Stimulated activated CD4-positive, alpha-beta T cell treated with anti-CD3 and anti-CD28 coated beads, Interleukin-15, amount 100 ng/mL, for 1 hour (primary cell): ENCODE results near the gene CENPT.
A peak's percentile ranks its signal among the peaks of the same experiment; 100 is the strongest.

Source experiments
- DNase-seq, 2 donors: peaks; one replicate each; pipeline ENCODE4 v3.0.0-alpha.2; 2020; ENCODE audit warnings: low read depth in 1 of 2, low spot score in 1 of 2

The CENPT gene, protein sequence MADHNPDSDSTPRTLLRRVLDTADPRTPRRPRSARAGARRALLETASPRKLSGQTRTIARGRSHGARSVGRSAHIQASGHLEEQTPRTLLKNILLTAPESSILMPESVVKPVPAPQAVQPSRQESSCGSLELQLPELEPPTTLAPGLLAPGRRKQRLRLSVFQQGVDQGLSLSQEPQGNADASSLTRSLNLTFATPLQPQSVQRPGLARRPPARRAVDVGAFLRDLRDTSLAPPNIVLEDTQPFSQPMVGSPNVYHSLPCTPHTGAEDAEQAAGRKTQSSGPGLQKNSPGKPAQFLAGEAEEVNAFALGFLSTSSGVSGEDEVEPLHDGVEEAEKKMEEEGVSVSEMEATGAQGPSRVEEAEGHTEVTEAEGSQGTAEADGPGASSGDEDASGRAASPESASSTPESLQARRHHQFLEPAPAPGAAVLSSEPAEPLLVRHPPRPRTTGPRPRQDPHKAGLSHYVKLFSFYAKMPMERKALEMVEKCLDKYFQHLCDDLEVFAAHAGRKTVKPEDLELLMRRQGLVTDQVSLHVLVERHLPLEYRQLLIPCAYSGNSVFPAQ

DNA sequence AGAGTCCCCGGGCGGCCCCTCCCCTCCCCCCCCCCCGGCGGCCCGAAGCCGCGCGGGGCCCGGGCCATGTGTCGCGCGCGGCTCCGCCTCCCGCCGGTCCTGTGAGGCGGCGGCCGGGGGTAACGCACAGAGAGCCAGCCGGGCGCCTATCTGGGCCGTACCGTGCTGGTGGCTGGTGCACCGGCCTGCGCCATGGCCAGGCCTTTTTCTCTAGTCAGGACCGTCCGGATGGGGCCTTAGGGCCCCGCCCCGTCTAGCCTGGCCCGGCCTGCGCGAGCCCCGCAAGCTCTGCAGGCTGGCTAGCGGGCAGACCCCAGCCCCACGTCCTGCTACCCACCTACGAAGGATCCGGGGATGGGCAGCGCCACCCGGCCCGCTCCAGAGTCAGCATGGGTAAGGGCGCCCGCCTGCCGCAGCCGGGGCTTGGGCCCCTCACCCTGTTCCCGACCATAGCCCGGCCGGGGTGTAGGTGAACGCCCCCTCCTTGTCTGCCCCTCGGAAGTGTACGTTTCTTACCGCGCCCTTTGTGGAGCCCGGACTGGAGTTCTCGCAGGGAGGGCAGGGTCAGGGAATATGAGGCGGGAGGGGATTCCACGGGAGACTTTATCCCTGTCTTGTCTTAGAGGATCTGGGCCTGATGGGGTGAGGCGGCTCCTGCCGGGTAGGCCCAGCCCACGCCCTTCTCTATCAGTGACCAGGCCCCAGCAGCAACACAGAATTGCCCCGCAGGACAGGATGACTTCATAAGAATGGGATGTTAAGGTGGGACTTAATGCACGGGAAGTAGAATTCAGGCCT is at the start of gene CENPT:
TSS of gene CENPT (minus strand) at position 630 of the 798 bp plus-strand sequence. CDS start 13,834 bp downstream, outside the sequence.
- DNase-seq: no peak

DNA sequence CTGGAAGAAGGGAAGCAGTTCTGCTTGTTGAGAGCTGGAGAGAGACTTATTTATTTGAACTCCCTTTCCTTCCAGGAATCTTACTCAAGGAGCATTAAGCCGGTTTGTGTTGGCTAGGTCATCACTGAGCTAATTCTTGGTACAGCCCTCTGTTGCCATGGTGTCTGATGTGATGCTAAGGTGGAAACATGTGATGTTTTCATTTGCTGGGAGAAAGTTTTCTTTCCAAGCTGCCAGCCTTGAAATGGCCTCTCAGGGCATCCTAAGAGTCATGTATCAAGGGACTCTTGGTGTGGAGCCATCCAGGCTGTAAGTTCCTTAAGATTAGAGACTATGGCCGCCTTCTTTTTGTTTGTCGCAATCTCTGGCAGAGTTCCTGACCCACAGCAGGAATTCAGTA is 49.7 kb upstream of the CENPT start:
- DNase-seq: no peak

DNA sequence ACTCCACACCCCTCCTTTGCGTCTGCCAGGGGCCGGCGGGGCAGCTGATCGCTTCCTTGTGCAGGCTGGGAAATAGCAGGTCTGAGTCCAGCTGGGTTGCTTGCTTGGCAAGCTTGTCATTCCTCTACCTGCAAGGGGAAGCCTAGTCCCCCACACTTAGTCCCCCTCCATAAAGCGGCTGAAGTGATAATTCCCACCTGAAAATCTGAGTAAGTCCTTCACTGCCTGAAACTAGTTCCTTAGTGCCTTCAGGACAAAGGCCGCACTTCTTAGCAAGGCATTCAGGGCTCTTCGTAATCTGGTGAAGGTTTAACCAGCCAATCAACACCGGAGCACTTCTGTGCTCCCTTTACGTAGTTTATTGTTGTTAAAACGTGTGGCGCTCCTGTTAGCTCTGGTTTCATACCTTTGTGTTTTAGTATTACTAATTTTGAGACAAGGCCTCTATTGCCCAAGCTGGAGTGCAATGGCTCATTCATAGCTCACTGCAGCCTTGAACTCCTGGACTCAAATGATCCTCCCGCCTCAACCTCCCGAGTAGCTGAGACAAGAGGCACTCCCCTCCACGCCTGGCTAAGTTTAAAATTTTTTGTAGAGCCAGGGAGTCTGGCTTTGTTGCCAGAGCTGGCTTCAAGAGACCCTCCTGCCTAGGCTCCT is 46.4 kb upstream of the CENPT start:
- DNase-seq: no peak

DNA sequence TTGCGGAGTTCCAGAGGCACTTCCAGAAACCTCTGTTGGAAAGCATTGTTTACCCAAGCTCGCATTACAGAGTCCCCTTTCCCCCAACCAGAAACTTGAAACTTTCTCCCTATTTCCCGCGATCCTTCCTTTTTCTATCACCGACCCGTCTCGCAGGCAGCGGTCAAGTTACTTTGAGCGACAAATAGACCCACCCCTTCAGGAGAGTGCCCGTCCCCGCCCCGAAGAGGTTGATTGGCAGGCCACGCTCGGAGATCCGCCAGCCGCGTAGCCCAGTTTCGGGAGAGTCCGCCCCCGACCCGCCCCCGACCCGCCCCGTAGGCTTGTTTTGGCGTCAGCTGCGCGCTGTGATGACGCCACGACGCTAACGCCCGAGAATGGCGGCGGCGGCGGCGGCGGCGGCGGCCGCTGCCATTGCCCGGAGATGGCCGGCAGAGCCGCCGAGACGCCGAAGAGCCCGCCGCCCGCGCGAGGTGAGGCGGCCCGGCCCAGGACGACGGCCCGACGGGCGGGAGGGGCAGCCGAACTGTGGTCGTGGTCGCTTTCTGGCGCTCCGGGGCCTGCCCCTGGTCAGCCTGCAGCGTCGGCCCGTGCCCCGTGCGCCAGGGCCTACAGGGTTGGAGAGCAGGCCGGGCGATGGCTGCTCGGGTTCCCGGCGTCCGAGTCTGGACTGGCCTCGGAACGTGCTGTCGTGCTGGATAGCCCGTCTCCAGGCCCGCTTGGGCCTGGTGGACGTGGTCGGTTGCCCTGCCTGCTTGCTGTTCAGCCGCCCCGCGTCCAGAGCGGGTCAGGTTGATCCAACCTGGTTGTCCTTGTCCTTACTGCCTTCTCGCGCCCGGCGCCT is 45.6 kb upstream of the CENPT start, which contains the start of gene PSKH1:
TSS of gene PSKH1 (plus strand) at position 356 of the 844 bp plus-strand sequence. CDS start 15,496 bp downstream, outside the sequence.
- DNase-seq: peak; percentile 82 to 90

DNA sequence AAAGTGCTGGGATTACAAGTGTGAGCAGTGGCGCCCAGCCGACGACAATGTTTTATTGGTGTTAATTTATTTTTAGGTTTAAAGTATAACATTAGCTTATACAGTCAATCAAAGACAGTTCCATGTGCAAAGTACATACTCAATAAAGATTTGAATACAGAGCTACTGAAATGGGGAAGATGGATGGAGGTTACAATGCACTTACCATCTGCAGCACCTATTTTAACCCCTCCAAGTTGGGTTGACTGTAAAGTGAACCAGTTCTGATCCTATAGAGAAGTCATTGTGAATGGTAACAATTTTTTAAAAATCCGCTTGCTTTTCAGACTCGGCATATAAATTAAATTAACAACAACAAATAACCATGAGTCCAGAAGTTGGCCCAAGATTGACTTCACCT is 44.9 kb upstream of the CENPT start:
- DNase-seq: no peak

DNA sequence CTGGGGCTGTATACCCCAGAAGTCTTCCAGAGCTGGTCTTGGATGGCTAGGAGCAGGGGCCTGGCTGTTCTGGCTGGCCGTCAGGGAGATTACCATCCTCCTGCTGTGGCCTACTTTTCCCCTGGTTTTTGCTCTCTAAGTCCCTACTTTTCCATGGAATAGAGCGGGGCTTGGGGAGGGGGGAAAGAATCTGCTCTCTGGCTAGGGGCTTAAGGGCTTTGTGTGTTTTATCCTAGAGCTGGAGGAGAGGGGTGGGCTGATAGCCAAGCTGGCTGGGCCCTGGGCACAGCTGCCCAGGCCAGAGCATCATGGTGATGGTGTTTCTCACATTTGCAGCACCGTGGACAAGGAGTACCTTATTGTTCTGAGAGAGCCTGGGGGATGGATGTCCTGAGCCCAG is 40.8 kb upstream of the CENPT start:
- DNase-seq: no peak

DNA sequence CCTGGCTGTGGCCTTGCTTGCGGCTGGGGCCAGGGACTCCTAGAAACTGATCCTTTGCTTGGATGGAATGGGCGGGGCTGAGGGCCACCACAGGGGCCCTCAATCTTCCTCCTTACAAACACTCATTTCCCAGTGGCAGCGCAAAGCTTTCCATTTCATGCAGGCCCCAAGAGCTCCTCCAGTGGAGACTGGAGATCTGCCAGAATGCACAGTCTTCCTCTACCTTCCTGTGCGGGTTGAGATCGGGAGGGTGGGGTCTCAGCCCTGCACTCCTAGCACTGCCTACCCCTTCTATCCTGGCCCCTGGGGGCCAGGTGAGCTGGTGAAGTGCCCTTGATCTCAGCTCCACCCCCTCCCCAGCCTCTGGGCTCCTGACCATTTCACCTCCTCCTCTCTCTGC is 38.9 kb upstream of the CENPT start:
- no peak for DNase-seq

DNA sequence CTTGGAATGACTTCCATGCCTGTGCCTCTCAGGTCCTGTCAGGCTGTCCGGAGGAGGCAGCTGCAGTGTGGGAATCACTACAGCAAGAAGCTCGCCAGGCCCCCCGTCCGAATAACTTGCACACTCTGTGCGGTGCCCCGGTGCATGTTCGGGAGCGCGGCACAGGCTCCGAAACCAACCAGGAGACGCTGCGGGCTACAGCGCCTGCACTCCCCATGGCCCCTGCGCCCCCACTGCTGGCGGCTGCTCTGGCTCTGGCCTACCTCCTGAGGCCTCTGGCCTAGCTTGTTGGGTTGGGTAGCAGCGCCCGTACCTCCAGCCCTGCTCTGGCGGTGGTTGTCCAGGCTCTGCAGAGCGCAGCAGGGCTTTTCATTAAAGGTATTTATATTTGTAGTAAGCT is 38.5 kb upstream of the CENPT start:
- no peak for DNase-seq

DNA sequence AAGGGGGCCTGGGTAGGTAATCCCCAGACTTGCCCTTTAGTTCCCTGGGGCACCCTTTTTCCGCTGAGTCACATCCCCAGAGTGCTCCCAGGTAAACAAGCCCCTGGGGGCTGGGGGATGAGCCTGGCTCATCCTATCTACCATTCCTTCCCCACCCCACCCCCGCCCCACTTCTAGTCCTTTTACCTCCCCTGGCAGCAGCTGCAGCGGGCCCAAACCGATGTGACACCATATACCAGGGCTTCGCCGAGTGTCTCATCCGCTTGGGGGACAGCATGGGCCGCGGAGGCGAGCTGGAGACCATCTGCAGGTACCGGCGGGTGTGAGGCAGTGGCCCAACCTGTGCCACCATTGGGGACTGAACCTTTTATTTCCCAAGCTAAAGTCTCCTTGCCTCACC is 38.1 kb upstream of the CENPT start:
- DNase-seq: no peak

DNA sequence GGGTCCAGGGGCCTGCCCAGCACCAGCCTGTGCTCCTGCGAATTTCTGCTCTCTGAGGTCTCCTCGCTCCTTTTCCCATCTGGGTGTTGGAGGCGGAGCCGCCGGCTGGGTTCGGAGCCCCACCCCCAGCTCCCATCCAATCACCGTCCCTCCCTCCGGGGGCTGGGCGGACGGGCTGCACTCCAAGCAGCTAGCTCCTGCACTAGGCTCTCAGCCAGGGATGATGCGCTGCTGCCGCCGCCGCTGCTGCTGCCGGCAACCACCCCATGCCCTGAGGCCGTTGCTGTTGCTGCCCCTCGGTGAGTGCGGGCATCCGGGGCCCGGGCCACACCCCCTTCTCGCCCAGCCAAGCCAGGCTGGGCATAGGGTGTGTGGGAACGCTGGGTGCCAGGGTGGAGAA is 37.2 kb upstream of the CENPT start, which contains the start of gene NRN1L:
TSS of gene NRN1L (plus strand) at position 202 of the 400 bp plus-strand sequence. CDS start at position 221, 19 bp downstream.
- DNase-seq: no peak

DNA sequence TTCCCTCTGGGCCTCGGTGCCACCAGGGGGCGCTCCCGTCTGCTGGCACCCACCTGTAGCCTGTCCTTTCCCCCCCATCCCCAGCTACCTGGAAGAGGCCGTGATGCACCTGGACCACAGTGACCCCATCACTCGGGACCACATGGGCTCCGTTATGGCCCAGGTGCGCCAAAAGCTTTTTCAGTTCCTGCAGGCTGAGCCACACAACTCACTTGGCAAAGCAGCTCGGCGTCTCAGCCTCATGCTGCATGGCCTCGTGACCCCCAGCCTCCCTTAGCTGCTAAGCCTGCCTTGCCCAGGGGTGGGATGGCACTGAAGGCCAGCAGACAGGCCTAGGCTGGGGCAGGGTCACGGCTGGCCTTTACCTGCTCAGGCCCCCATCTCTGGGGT is 36.4 kb upstream of the CENPT start:
- DNase-seq: peak; percentile 53 to 72

DNA sequence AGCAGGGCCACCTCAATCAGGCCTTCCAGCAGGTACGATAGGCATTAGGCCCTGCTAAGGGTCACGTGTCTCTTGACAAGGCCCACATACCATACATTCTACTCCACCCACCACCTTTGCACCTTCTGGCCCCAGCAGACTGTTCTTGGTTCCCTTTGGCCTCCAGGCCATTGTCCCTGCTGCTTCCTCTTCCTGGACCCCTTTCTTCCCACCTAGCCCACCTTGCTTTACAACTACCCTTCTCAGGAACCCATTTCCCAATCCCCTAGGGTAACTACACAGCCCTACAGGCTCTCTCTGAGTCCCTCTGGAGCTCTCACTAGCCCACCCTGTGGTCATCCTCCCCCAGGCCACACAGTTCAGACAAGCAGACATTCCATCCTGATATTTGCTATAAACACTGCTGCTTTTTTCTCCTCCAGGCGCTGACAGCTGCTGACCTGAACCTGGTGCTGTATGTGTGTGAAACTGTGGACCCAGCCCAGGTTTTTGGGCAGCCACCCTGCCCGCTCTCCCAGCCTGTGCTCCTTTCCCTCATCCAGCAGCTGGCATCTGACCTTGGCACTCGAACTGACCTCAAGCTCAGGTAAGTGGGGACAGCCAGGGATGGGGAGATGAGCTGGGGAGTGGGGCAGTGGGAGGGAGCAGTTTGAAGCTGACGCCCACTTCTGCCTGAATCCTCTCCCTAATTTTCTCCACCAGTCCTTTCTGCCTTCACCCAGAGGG is 35.8 kb upstream of the CENPT start:
- DNase-seq: no peak

DNA sequence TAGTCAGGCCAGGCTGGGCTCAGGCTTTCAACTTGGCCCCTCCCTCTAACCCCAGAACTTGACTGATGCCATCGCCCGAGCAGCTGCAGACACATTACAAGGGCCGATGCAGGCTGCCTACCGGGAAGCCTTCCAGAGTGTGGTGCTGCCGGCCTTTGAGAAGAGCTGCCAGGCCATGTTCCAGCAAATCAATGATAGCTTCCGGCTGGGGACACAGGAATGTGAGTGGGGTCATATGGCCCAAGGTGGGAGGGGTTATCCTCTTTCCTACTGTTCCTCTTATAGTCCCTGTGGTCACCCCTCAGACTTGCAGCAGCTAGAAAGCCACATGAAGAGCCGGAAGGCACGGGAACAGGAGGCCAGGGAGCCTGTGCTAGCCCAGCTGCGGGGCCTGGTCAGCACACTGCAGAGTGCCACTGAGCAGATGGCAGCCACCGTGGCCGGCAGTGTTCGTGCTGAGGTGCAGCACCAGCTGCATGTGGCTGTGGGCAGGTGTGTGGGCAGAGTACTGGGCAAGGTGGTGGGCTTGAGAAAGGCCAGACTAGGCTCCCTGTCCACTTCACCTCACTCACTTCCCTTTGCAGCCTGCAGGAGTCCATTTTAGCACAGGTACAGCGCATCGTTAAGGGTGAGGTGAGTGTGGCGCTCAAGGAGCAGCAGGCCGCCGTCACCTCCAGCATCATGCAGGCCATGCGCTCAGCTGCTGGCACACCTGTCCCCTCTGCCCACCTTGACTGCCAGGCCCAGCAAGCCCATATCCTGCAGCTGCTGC is 35.1 kb upstream of the CENPT start:
- no peak for DNase-seq

DNA sequence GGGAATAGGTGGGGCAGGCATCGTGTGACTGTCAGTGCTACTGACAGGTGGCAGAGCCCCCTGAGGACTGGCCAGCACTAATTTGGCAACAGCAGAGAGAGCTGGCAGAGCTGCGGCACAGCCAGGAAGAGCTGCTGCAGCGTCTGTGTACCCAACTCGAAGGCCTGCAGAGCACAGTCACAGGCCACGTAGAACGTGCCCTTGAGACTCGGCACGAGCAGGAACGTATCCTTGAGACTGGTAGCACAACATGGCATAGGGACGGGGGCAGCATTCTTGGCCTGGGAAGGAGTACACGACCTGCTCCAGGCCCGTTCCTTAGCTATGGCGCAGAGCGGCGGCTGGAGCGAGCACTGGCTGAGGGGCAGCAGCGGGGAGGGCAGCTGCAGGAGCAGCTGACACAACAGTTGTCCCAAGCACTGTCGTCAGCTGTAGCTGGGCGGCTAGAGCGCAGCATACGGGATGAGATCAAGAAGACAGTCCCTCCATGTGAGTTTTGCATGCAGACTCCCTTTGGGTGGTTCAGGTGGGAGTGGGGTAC is 34.2 kb upstream of the CENPT start:
- DNase-seq: no peak

DNA sequence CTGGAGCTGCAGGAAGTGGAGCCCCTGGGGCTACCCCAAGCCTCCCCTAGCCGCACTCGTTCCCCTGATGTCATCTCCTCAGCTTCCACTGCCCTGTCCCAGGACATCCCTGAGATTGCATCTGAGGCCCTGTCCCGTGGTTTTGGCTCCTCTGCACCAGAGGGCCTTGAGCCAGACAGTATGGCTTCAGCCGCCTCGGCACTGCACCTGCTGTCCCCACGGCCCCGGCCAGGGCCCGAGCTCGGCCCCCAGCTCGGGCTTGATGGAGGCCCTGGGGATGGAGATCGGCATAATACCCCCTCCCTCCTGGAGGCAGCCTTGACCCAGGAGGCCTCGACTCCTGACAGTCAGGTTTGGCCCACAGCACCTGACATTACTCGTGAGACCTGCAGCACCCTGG is 33.1 kb upstream of the CENPT start:
- no peak for DNase-seq

DNA sequence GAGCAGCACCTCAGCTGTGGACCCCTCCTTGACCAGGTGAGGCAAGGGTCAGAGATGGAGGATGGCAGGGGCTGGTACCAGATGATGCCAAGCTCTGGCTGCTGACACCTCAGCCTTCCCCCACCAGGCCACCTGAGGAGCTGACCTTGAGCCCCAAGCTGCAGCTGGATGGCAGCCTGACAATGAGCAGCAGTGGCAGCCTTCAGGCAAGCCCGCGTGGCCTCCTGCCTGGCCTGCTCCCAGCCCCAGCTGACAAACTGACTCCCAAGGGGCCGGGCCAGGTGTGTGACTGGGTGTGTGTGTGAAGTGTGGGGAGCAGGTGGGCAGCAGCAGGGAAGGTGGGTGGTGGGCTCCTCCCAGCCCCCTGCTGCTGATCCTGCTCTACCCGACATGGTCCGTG is 32.4 kb upstream of the CENPT start:
- DNase-seq: no peak

DNA sequence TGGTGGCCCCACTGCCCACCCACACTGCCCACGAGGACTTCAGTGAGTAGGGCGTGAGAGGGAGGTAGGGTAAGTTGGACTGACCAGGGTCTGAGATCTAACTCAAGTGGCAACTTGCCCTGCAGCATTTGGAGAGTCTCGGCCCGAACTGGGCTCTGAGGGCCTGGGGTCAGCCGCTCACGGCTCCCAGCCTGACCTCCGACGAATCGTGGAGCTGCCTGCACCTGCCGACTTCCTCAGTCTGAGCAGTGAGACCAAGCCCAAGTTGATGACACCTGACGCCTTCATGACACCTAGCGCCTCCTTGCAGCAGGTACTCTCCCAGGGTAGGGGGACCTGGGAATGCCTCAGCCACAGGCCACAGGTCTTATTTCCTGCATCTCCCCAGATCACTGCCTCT is 32.0 kb upstream of the CENPT start:
- DNase-seq: no peak

DNA sequence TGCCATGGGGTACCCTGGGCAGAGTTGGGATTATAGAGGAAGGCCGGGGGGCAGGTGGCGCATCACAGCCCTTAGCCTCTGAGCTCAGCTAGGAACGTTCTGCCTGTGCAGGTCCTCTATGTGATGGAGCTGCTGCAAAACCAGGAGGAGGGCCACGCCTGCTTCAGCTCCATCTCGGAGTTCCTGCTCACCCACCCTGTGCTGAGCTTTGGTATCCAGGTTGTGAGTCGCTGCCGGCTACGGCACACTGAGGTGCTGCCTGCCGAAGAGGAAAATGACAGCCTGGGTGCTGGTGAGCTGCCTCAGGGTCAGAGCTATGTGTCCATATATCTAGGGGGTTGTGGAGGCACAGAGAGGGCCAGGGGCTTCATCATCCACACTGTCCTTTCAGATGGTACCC is 31.4 kb upstream of the CENPT start:
- no peak for DNase-seq

DNA sequence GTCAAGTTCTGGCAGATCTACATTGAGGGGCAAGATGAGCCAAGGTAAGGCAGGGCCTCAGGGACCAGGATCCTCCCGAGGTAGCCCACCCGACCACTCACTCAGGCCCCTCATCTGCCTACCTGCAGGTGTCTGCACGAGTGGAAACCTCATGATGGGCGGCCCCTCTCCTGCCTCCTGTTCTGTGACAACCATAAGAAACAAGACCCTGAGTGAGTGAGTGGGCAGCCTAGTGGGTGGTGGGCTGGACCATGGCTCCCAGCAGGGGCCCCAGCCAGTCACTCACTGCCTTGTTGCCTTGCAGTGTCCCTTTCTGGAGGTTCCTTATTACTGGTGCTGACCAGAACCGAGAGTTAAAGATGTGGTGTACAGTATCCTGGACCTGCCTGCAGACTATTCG is 30.7 kb upstream of the CENPT start:
- DNase-seq: no peak
